Activated CD4-positive, alpha-beta T cell treated with anti-CD3 and anti-CD28 coated beads, Interleukin-2, Interleukin-6, amounts not matched to agents 100 ng/mL and 50 ng/mL, durations not matched to agents 16 hours and 8 hours (primary cell): ENCODE measurements around the gene FITM1.

Experiments used
- DNase-seq: peaks from one replicate; pipeline ENCODE4 v3.0.0-alpha.2; 2020

The FITM1 gene, protein sequence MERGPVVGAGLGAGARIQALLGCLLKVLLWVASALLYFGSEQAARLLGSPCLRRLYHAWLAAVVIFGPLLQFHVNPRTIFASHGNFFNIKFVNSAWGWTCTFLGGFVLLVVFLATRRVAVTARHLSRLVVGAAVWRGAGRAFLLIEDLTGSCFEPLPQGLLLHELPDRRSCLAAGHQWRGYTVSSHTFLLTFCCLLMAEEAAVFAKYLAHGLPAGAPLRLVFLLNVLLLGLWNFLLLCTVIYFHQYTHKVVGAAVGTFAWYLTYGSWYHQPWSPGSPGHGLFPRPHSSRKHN

DNA sequence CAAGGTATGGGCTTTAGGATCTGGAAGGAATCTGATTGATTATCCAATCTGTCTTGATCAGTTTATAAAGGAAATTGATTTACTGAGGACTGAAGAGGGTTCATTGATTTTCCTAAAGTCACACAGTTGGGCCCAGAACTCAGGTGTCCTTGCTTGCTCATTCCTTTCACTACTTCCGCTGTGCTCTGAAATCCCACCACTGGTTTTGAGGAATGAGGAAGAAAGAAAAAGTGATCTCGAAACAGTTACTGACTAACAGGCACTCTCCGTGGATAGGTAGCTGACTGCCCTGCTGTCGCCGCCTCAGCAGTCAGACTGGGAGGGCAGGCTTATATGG lies at the start of gene FITM1:
FITM1 (plus strand) TSS at position 280 of the 337 bp plus-strand sequence. CDS start 905 bp downstream, outside the sequence.
- no peak for DNase-seq

DNA sequence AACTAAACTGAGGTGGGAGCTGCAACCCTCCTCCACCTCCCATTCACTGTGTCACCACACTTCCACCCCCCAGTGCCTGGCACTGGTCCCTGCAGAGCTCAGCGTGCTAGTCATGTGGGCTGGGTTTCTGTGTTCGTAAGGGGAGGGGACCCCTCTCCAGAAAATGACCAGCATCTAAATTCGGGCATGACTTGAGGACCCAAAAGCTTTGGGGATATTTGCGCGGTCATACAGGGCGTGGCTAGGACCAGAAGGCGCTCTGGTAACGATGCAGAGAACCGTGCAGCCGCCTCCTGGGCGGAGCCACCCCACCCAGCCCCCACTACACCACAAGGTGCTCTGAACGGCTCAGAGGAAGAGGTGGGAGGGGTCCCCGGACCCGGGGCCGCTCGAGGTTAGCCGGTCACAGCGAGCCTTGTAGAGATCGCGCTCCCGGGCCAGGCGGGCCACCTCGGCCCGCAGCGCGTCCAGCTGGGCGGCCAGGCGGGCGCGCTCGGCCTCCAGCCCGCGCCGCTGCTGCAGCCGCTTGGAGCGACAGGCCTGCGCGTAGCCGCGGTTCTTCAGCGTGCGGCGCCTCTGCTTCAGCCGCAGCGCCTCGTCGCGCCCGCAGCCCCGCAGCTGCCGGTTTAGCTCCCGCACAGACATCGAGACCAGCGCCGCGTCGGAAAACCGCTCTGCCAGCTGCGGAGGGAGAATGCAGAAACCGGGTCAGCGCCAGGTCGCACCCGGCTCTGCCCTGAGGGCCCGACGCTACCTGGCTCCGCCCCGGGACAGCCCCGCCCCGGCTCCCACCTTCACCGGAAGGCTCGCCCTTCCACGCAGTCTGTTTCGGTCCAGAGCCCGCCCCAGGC lies 49.3 kb upstream of the FITM1 start:
- peak; percentile 78 for DNase-seq

DNA sequence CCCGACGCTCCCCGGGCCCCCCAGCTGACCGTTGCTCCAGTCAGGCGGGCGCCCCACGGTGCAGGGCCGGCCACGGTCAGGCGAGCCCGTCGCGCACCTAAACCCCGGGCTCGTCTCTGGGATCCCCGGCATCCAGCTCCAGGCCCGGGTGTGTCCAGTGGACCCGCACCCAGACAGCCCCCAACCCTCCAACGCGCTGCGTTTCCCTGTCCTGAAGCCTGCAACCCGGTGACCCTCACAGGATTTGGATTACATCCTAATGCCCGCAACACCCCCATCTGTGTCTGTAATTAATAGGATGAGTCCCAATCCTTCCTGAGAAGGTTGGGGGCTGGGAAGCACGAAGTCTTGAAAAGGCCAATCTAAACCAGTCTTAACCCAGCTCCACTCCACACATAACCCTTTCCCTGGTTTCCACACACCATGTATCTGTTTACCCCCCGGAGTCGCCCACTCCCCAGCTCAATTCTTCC lies 48.7 kb upstream of the FITM1 start:
- DNase-seq: no peak

DNA sequence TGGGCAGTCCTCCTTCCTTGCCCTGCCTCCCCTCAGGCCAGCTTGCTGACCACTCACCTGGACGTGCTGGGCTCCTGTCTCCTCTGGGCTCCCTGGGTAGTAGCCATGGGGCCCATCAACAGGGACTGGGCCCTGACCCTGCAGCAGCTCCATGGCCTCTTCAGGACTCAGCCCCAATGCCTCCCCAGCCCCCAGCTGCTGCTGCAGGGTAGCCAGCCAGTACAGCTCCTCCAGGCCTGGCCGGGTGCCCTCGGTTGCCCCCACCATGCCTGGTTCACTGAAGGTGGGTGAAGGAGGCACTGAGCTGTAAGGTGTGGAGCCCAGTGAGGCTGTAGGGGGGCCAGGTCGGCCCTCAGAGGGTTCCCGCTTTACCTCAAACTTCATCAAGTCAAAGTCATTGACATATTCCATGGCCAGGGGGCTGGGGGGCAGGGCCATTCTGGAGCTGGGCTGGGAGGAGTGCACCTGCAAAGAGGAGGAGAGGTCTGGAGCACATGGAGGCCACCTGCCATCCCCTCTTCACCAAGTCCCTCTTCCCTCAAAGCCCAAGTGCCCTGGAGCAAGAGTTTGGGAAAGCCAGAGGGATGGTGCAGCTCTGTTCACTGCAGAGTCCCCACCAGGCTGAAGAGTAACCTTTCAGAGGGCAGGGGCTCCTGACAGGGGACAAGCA lies 47.9 kb upstream of the FITM1 start:
- DNase-seq: no peak

DNA sequence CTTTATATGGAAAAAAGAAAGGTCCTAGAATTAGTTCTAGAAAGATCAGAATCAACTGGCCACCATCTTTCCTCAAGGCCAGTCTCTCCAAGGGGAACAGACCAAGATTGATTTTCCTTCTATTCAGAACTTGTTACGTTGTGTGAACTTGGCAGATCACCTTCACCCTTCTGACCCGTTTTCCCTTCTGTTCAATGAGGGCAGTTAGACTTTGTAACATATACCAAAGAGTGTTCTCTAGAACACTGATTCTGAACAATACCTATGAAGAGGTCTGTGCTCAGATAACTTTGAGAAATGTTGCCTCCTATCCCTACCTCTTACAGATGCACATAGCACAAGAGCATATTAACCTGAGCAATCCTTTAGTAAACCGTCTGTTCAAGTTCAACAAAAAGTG lies 47.0 kb upstream of the FITM1 start:
- no peak for DNase-seq

DNA sequence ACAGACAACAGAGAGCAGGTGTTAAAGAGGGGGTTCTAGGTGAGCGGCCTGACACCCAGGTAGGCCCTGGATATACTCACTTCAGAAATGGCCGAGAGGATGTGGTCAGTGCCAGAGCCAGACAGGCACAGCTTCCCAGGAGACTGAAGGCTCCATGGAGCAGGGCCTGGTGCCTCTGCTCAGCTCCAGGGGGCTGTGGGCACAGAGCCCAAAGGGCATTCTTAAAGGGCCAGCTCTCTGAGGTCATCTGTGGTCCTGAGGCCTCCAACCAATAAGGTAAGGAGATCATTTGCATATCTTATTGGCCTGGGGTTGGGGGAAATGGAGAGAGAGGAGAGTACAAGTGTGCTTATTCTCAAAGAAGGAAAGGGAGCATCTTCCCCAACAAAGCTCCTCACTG lies 46.0 kb upstream of the FITM1 start:
- no peak for DNase-seq

DNA sequence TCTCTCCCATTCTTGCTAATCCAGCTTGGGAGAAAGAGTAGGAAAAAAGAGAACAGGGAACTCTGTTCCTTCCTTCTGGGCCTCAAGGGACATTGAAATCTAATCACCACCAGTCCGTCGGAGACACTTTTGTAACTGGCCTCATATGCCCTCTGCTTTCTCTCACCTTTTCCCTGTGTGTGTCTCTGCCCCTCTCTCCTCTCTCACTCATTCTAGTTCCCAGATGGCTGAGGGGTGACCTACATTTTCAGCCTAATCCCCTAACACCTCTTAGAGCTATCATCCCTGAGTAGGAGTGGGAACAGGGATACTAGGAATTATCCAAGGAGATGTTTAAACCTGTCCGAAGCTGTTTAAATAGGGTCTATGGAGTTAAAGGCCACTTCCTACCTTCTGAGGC lies 45.2 kb upstream of the FITM1 start:
- DNase-seq: no peak

DNA sequence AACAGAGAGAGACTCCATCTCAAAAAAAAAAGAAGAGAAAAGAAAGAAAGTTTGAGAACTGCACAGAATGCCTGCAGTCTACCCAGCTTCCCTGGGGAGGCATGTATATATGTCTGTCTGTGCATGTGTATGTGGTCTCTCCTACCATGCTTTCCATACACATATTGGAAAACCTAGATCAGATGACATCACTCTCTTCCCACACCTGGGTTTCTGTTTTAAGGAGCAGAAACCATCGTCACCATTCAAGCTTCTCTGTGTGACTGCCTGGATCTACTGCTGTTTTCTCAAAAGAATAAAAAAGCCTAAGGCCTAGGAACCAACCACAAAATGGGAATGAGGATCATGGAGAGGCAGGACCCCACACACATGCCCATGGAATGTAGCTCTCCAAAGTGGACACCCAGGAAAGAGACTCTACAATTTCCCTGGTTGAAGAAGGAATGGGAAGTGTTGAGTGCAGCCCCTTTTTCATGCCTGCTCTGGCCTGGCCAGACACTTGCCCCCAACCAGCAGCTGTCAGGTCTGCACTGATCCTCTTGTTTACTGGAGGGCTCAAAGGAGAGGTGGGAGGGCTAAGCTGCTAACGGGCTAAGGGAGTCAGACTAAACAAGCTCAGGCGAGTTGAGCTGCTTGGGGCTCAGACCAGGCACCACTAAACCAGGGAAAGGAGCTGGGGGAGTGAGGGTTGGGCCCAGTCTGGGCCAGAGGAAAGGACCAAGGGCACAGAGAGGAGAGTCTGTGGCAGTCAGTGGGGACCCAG lies 44.1 kb upstream of the FITM1 start:
- no peak for DNase-seq

DNA sequence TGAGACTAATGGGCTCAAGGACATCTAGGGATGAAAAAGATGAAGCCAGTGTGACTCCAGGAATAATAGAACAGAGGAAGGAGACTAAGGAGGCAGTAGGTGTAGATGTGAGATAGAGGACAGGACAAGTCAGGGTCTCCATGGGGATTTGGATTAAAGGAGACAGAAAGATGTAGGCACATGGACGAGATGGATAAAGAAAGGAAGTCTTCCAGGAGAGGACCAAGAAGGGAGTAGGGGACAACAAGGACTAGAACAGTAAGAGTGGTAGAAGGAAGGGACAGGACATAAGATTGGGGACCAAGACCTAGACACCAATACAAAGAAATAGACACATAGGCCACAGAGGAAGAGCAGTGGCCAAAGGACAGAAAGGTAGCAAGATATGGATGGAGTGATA lies 43.5 kb upstream of the FITM1 start:
- no peak for DNase-seq

DNA sequence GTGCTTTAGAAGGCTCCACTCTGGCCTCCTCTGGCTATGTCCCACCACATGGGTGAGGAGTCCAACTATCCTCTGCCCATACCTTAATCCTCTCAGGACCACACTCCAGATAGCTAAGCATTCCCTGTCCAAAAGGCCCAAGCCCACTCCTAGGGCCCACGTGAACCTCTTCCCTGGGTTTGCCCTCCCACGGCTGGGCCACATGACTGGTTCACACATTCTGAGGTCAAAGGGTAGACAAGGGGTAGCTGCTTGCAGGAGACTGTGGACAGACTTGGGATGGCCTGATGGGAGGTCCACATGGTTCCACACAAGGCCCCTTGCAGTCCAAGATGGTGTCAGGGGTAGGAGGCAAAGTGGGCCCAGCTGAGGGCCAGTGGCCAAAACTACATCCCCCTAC lies 42.4 kb upstream of the FITM1 start:
- DNase-seq: no peak

DNA sequence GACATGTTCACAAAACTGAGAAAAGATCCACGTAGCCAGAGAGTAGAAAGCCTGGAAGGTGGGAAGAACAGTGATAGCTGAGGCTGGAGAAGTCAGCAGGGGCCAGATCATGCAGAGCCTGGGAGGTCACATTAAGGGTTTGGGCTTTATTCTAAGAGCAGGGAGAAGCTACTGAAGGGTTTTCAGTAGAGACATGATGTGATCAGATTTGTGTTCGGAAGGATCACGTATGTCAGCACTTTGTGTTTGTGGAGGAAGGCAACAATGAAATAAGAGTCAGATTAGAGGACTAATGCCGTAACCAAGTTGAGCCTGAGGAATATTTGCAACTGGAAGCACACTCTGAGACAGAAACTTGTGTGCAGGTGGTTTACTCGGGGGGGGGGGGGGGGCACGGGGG lies 40.6 kb upstream of the FITM1 start:
- DNase-seq: no peak

DNA sequence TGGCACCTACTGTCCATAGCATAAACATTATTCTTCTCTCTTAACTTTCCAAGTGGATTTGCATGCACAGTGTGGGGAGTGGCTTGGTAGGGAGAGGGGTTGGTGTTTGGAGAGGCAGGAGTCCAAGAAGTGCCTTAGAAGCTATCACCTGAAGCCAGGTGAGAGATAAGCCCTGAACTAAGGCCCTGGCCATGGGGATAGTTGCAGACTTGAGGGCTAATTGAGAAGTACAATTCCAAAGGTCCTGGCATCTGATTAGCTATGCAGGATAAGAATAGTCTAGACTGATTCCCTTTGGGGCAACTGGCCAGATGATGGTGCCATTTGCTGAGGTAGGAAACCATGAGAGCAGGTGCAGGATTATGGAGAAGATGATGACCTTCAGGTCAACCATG lies 38.4 kb upstream of the FITM1 start:
- DNase-seq: no peak

DNA sequence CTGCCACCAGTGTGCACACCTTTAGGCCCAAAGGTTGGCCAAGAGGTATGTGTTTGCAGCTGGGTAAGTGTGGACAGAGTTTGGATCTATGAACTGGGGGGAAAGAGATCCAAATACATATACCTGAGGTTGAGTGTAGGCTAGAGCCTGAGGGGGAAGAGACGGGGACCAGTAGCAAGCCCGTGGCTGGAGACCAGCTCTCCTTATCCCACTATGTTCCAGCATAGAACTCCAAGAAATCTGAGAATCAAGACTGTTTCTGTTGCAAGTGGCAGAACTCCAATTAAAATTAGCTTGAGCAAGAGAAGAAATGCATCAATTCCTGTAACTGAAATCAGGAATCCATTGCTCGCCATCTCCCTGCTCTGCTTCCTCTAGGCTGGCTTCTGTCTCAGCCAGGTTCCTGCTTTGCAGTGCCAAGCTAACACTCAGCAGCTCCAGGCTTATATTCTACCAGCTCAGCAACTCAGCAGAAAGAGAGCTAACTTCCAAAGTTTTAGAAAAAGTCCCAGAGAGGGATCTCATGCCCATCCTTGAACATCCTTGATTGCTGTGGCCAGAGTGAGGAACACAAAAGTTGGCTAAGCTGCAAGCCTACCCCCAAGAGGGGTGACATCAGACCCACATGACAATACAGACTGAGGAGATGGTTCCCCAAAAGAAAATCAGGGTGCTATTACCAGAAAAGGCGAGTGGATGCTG lies 37.8 kb upstream of the FITM1 start:
- no peak for DNase-seq

DNA sequence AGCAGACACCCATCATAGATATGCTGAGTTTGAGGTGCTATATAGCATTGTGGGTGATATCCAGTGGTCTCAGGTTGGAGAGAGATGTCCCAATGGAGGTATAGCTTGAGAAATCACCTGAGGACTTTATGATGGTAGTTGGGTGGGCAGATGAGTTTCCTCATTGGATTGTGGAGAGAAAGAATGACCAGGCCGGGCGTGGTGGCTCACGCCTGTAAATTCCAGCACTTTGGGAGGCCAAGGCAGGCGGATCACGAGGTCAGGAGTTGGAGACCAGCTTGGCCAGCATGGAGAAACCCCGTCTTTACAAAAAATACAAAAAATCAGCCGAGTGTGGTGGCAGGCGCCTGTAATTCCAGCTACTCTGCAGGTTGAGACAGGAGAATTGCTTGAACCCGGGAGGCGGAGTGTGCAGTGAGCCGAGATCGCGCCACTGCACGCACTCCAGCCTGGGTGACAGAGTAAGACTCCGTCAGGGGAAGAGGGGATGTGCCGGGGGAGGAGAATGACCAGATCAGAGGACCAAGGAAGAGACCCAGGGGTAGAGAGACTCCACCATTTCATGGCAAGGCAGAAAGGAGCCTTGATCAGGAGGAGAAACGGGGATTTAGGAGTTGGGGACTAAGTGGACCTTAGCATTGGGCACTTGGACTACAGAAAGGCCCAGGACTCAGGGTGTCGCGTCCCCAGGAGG lies 37.1 kb upstream of the FITM1 start:
- no peak for DNase-seq

DNA sequence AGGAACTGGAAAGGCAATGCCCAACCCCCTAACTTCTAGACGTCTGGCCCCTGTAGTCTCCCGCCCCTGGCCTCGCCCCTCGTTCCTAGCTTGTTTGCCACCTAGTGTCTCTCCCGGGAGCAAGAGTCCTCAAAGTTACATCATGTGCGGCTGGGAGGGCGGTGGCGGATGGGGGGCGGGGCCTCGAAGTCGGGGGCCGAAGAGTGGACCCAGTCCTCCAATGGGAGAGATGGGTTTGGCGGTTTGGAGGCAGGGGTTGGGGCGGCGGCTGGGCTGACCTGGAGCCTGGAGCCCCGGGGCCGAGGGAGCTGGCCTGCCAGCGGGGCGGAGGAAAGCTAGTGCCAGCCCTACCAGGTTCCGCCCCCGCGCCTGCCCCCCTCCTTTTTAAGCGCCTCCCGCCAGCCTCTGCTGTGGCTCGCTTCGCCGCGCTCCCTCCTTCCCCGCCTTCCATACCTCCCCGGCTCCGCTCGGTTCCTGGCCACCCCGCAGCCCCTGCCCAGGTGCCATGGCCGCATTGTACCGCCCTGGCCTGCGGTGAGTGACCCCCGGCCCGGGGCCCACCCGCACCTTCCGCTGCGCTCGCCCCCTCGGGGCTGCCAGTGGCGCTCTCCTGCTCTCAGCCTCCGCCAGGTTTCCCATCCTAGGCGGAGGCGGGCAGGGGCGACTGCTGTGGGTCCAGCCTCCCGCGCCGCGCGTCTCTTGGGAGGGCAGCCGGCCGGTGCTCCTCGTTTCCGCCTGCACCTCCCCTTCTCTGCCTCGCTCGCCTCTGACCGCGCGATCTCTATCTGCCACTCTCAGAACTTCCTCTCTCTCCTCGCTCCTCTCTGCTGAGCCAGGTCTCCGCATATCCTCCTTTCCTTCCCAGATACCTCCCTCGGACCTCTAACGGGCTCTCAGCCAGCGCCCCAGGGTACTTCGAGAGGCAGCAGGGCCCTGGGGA lies 36.3 kb upstream of the FITM1 start, which contains the start of gene PCK2:
PCK2 (plus strand) TSS at position 411 of the 940 bp plus-strand sequence; CDS start at position 506, 95 bp downstream.
- peak; percentile 94 for DNase-seq

DNA sequence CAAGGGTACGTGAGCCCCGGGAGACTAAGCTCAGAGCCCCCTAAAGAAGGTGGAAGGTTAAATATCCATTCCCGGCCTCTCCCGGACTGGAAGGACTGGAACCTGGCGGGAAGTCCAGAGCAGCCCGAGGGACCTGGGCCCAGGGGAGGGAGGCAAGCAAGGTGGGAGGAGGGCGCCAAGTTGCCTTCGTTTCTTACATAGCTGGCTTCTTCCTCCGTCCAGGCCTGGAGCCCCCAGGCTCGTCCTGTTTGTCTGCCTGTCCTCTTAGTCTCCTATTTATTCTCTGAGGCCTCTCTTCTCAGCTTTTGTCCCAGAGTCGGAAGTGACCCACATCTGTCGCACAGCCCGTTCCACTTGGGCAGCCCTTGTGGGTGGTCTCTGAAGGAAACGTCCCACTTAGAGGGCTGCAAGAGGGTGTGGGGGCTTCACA lies 35.6 kb upstream of the FITM1 start:
- DNase-seq: no peak

DNA sequence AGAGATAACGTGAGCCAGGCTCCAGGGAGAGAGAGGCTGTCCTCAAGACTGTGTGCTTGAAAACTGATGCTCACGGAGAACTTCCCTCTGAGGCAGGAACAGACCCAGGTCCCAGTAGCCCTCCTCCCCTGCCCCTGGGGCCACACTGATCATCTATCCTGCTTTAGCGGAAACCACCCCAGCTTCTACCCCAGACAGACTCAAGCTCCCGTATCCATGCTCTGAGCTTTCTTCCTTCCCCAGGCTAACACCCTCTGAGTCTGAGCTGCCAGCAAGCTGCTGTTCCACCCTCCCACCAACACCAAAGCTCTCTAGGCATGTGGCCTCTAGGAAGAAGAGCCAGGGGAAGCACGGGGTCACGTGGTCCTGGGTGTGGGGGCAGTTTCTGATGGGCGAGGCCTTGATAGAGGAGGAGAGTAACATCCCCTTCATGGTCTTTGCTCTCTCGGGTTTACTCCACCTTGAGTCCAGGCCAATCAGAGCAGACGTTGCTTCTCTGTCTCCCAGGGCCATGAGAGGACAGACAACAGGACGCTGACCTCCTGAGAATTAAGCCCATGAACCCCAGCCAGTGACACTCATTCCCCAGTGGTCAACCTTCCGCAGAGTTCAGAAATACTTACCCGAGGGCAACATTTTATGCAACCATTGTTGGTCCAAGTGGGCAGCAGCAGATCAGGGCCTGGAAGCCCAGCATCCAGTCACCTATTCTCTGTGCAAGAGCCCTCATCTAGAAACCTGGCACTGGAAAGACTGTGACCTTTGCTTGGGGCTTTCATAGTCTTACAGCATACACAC lies 35.0 kb upstream of the FITM1 start:
- DNase-seq: peak; percentile 78

DNA sequence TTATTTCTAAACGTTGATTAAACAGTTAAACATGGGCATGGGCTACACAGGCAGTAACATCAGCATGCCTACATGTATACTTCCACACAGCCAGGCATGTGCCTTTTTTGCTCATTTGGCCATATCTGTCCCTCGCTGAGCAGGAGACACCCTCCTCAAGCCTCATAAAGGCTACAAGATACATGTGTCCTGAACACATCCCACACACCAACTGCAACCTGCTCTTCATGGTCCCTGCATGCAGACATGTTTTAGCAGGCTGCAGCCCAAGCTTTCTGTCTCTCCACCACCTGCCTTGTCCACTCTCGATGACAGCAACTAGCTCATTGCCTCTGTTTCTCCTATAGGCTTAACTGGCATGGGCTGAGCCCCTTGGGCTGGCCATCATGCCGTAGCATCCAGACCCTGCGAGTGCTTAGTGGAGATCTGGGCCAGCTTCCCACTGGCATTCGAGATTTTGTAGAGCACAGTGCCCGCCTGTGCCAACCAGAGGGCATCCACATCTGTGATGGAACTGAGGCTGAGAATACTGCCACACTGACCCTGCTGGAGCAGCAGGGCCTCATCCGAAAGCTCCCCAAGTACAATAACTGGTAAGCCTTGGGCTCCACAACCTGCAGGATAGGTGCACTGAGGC lies 33.8 kb upstream of the FITM1 start:
- DNase-seq: no peak
